ENCODE data around the gene WDR55.

DNA sequence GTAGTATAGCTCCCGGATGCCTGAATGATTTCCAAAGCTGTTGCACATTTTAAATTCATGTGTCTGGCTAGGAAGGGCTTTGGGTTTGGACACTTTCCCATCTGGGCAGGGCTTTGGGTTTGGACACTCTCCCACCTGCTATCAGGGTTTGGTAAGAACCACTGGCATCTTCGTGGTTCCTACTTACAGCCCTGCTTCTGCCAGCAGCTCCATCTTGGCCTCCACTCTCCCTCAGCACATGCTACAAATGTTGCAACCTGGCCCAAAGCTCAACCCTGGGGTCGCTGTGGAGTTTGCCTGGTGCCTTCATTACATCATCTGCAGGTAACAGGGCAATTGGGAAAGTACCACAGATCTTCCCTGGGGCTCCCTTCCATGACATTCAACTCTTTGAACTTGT, 22.0 kb upstream of the WDR55 start:
- TF ChIP-seq, protein P1, sequence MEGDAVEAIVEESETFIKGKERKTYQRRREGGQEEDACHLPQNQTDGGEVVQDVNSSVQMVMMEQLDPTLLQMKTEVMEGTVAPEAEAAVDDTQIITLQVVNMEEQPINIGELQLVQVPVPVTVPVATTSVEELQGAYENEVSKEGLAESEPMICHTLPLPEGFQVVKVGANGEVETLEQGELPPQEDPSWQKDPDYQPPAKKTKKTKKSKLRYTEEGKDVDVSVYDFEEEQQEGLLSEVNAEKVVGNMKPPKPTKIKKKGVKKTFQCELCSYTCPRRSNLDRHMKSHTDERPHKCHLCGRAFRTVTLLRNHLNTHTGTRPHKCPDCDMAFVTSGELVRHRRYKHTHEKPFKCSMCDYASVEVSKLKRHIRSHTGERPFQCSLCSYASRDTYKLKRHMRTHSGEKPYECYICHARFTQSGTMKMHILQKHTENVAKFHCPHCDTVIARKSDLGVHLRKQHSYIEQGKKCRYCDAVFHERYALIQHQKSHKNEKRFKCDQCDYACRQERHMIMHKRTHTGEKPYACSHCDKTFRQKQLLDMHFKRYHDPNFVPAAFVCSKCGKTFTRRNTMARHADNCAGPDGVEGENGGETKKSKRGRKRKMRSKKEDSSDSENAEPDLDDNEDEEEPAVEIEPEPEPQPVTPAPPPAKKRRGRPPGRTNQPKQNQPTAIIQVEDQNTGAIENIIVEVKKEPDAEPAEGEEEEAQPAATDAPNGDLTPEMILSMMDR (conservative IDR thresholded peaks at IDR 0.05; ENCODE audit: low read depth in 2 of 2): no peak
- TF ChIP-seq EZH2 (IDR thresholded peaks at IDR 0.05; ENCODE audit: low read depth, unreplicated experiment) (no peak), CREB1 (CRISPR knock-in tag; IDR thresholded peaks at IDR 0.05; ENCODE audit: low read depth) (no peak), POLR2AphosphoS5 (IDR thresholded peaks at IDR 0.05; ENCODE audit: low read depth) (no peak), STAT1 (IDR thresholded peaks at IDR 0.05; ENCODE audit: unreplicated experiment) (no peak), EZH2phosphoT487 (IDR thresholded peaks at IDR 0.05; ENCODE audit: unreplicated experiment) (no peak), JUNB (IDR thresholded peaks at IDR 0.05; ENCODE audit: unreplicated experiment) (no peak), ETS1 (IDR thresholded peaks at IDR 0.05) (no peak), REST (IDR thresholded peaks at IDR 0.05; ENCODE audit: unreplicated experiment) (no peak), ZNF331 (CRISPR knock-in tag; IDR thresholded peaks at IDR 0.05; ENCODE audit: low read depth) (no peak), ZNF114 (CRISPR knock-in tag; IDR thresholded peaks at IDR 0.05) (no peak), NANOG (IDR thresholded peaks at IDR 0.05; ENCODE audit: borderline replicate concordance) (no peak)
- TF ChIP-seq, protein P2, sequence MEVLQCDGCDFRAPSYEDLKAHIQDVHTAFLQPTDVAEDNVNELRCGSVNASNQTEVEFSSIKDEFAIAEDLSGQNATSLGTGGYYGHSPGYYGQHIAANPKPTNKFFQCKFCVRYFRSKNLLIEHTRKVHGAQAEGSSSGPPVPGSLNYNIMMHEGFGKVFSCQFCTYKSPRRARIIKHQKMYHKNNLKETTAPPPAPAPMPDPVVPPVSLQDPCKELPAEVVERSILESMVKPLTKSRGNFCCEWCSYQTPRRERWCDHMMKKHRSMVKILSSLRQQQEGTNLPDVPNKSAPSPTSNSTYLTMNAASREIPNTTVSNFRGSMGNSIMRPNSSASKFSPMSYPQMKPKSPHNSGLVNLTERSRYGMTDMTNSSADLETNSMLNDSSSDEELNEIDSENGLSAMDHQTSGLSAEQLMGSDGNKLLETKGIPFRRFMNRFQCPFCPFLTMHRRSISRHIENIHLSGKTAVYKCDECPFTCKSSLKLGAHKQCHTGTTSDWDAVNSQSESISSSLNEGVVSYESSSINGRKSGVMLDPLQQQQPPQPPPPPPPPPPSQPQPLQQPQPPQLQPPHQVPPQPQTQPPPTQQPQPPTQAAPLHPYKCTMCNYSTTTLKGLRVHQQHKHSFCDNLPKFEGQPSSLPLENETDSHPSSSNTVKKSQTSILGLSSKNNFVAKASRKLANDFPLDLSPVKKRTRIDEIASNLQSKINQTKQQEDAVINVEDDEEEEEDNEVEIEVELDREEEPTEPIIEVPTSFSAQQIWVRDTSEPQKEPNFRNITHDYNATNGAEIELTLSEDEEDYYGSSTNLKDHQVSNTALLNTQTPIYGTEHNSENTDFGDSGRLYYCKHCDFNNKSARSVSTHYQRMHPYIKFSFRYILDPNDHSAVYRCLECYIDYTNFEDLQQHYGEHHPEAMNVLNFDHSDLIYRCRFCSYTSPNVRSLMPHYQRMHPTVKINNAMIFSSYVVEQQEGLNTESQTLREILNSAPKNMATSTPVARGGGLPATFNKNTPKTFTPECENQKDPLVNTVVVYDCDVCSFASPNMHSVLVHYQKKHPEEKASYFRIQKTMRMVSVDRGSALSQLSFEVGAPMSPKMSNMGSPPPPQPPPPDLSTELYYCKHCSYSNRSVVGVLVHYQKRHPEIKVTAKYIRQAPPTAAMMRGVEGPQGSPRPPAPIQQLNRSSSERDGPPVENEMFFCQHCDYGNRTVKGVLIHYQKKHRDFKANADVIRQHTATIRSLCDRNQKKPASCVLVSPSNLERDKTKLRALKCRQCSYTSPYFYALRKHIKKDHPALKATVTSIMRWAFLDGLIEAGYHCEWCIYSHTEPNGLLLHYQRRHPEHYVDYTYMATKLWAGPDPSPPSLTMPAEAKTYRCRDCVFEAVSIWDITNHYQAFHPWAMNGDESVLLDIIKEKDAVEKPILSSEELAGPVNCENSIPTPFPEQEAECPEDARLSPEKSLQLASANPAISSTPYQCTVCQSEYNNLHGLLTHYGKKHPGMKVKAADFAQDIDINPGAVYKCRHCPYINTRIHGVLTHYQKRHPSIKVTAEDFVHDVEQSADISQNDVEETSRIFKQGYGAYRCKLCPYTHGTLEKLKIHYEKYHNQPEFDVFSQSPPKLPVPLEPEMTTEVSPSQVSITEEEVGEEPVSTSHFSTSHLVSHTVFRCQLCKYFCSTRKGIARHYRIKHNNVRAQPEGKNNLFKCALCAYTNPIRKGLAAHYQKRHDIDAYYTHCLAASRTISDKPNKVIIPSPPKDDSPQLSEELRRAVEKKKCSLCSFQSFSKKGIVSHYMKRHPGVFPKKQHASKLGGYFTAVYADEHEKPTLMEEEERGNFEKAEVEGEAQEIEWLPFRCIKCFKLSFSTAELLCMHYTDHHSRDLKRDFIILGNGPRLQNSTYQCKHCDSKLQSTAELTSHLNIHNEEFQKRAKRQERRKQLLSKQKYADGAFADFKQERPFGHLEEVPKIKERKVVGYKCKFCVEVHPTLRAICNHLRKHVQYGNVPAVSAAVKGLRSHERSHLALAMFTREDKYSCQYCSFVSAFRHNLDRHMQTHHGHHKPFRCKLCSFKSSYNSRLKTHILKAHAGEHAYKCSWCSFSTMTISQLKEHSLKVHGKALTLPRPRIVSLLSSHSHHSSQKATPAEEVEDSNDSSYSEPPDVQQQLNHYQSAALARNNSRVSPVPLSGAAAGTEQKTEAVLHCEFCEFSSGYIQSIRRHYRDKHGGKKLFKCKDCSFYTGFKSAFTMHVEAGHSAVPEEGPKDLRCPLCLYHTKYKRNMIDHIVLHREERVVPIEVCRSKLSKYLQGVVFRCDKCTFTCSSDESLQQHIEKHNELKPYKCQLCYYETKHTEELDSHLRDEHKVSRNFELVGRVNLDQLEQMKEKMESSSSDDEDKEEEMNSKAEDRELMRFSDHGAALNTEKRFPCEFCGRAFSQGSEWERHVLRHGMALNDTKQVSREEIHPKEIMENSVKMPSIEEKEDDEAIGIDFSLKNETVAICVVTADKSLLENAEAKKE (CRISPR knock-in tag; IDR thresholded peaks at IDR 0.05): no peak
